ENCODE results near the gene UGT1A1.

Gene UGT1A1

DNA sequence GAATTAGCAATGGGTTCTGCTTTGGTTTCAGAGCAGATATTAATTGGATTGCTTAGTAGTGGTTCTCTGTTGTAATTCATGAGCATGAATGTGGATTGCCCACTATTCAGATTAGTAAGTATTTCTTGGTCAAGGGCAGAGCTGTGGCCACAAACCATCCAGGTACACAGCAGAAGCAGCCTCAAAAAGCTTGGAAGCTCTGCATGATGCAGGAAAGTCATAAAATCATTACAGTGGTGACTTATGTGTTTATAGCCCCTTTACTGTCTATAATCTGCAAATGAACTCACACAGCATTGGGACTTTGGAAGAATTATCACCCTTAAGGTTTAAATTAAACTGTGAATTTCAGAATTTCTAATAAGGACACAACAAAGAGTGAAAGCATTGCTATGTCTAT, 1.9 kb upstream of the UGT1A1 start:
- no peak for DNase-seq (ENCODE audit: low spot score)

DNA sequence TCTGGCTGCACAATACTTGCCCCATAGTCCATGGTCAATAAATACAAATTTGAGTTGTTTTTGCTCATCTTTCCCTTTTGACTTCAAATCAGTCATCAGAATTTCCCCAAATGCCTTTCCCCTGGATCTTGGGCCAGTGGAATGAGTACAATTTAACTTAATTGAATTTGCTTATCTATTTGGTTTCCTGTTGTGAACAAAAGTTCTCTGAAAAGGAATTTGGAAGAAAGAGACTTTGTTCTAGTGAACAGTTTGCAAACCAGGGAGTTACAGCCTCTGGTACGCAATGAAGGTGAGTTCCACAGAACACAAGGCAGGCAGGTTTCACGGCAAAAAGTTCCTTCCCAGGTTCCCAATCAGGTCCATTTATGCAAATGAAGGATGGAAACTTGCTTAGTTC, 1.2 kb upstream of the UGT1A1 start:
- no peak for DNase-seq (ENCODE audit: low spot score)

DNA sequence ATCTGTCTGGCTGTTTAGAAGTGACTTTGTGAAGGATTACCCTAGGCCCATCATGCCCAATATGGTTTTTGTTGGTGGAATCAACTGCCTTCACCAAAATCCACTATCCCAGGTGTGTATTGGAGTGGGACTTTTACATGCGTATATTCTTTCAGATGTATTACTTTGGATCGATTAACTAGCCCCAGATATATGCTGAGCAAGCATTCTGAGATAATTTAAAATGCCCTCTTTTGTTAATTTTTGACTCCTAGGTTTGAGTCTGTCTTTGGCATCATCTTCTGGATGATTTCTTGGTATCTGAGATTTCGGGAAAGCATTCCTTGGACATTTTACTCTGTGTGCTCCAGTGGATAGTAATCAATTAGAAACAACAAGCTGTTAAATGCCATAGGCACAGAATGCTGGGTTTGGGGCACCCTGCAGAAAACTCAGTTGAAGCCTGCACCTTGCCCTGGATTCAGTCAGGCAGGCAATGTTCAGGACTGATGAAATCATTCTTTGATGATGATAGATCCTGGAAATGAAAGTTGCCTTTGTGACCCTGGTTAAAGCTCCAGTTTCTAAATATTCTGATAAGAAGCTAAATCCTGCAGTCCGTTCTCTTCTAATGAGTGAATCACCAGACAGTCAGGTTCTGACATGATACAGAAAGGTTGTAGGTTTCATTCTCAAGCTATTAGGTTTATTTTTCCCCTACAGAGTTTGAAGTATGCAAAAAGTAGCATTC, 1.1 kb downstream of the UGT1A1 start:
- no peak for DNase-seq (ENCODE audit: low spot score)

DNA sequence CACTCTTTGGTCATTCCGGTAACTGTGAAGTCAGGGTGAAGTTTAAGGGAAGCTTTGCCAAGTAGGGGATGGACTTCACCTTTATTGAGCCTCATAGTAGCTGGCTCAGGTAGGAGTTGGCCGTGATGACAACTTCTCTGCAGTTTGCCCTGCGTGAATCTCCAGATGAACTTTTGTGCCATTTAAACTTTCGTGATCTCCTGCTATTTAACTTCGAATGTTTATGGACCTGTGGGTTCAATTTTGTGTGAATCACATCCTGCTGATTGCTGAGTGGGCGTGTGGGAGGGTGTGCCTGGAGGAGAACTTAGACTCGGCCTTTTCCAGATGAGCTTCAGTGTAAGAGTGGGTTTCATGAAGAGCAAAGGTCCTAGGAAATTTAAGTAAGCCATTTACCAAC, 4.2 kb downstream of the UGT1A1 start:
- DNase-seq (ENCODE audit: low spot score) = no peak

DNA sequence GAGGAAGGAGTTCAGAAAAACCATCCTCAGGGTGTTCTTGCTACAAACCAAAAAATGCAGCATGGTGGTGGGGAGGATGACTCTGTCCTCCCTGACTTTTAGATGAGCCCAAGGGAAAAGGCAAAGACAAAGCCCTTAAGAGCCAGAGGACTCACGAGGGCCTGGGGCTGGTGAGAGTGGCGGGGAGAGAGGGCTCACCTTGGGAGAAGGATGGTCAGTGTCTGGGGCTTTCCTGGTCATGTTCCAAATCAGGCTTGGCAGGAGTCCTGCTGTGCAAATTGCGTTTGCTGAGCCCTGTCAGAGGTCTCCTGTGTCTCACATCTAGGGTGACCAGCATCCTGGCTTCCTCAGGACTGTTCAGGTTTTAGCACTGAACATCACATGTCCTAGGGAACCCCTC, 4.7 kb downstream of the UGT1A1 start:
- no peak for DNase-seq (ENCODE audit: low spot score)

DNA sequence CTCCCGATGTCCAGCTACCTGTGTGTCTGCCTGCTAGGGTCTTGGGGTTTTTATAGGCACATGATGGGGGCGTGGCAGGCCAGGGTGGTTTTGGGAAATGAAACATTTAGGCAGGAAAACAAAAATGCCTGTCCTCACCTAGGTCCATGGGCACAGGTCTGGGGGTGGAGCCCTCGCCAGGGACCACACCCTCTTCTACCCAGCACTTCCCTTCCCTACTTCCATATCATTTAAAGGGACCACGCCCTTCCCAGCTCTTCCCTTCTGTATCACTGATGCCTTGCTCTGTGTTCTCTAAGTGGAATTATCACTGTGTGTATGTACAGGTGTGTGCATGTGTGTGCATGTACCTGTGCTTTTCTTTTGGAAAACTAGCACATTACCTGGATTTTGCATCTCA, 6.3 kb downstream of the UGT1A1 start:
- no peak for DNase-seq (ENCODE audit: low spot score)

DNA sequence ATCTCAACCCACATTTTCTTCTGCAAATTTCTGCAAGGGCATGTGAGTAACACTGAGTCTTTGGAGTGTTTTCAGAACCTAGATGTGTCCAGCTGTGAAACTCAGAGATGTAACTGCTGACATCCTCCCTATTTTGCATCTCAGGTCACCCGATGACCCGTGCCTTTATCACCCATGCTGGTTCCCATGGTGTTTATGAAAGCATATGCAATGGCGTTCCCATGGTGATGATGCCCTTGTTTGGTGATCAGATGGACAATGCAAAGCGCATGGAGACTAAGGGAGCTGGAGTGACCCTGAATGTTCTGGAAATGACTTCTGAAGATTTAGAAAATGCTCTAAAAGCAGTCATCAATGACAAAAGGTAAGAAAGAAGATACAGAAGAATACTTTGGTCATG, 8.0 kb downstream of the UGT1A1 start:
- peak; percentile 33 for DNase-seq (ENCODE audit: low spot score)

DNA sequence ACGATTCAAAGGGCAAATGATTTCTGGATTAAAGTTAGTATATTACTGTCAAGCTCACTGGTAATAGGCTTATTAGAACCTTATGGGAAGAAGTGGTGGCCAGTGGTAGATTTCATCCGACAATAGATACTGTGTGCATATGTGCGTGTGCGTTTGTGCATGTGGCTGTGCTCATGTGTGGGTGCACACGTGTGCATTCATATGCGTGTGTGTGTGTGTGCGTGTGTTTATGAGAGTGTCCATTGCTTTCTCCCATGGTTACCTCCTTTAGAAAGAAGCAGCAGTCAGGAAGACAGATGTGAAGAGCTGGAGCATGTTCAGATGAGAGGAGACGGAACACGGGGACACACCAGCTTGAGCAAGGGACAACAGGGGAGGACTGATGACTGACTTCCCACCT, 9.2 kb downstream of the UGT1A1 start:
- no peak for DNase-seq (ENCODE audit: low spot score)

DNA sequence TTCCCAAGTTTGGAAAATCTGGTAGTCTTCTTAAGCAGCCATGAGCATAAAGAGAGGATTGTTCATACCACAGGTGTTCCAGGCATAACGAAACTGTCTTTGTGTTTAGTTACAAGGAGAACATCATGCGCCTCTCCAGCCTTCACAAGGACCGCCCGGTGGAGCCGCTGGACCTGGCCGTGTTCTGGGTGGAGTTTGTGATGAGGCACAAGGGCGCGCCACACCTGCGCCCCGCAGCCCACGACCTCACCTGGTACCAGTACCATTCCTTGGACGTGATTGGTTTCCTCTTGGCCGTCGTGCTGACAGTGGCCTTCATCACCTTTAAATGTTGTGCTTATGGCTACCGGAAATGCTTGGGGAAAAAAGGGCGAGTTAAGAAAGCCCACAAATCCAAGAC, 12.1 kb downstream of the UGT1A1 start:
- DNase-seq (ENCODE audit: low spot score) = no peak

DNA sequence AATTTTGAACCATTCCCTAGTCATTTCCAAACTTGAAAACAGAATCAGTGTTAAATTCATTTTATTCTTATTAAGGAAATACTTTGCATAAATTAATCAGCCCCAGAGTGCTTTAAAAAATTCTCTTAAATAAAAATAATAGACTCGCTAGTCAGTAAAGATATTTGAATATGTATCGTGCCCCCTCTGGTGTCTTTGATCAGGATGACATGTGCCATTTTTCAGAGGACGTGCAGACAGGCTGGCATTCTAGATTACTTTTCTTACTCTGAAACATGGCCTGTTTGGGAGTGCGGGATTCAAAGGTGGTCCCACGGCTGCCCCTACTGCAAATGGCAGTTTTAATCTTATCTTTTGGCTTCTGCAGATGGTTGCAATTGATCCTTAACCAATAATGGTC, 12.5 kb downstream of the UGT1A1 start:
- no peak for DNase-seq (ENCODE audit: low spot score)

DNA sequence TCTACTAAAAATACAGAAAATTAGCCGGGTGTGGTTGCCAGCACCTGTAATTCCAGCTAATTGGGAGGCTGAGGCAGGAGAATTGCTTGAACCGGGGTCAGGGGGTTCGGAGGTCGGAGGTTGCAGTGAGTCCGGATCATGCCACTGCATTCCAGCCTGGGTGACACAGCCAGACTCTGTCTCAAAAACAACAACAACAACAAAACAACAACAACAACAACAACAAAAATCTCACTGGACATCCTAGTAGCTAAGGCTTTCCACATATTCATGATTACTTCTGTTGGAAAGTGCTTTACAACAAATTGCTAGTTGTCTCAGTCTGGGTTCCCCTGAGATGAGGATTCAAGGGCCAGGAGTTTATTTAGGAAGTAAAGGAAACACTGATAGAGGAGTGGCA, 13.8 kb downstream of the UGT1A1 start:
- DNase-seq (ENCODE audit: low spot score) = no peak

DNA sequence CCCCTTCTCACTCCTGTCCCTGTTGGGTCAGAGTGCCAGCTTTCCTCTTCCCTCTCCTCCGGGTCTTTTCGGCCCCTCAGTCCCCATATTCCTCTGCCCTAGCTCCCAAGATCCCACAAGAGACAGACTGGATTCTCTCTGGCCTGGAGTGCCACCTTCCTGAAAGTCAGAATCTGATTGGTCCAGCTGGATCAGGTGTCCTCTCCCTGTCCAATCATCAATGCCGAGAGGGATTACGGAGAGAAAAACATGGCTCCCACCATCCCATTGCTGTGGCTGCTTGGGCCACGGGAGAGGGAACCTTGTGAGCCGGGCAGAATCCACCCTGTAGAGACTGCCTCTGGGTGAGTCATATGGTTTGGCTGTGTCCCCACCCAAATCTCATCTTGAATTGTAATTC, 15.3 kb downstream of the UGT1A1 start:
- no peak for DNase-seq (ENCODE audit: low spot score)

DNA sequence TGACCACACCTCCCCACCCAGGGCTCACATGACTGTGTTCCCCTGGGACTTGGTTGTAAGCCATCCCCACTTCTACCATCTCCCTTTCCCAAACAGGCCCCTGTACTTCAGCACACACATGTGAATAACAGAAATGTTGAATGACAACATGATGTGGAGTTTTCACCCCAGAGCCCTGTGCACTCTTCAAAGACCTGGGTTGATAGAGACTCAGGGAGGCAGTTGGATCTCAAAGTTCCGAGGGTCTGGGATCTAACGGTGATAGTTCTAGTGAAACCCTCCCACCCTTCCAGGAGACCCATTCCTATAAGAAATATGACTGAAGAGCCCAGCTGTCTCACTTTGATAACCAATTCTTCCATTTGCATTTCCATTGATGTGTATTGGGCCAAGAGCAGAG, 18.0 kb downstream of the UGT1A1 start, which contains the start of gene MROH2A:
MROH2A (plus strand) TSS at position 301 of the 400 bp plus-strand sequence. CDS start 1,029 bp downstream, outside the sequence.
- no peak for DNase-seq (ENCODE audit: low spot score)

DNA sequence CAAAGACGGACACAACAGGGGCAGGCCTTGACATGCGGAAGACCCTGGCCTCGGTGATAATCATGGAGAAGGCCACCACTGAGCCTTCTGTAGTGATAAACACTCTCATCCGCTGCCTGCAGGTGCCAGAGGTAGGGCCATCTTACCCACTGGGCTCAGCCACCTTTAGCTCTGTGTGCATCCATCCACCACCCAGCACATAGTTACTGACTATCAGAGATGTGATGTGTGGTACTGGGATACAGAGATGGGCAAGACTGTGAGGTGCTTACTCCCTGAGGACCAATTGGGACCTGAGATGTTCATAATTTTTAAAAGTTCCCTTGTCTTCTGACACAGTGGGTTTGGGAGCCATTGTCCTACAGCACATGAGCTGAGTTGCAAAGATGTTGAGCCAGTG, 19.7 kb downstream of the UGT1A1 start:
- DNase-seq (ENCODE audit: low spot score) = no peak

DNA sequence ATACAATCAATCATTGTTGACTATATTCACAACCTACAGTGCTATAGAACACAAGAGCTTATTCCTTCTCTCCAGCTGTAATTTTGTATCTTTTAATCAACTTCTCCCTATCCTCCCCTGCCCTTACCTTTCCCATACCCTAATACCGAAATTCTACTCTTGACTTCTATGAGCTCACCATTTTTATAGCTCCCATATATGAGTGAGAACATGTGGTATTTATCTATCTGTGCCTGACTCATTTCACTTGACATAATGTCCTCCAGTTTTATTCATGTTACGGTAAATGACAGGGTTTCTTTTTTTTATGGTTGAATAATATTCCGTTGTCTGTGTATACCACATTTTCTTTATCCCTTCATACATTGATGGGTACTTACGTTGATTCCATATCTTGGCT, 20.7 kb downstream of the UGT1A1 start:
- no peak for DNase-seq (ENCODE audit: low spot score)

DNA sequence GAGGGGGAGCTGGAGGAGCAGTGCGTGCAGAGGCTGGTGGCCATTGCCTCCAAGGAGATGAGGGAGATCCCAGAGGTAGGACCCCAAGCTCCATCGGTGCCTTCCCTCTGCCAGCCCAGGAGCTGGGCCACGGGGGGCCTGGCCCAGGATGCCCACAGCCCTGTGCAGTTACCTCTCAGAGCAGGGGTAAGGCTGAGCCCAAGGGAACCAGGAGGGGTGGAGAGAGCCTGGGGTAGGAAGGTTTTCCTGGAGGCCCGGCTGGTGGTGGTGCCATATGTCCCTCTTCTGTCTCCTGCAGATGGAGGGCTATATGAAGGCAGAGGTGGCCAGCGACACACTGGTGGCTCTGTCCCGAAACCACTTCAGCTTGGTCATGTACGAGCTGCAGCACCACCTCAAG, 29.5 kb downstream of the UGT1A1 start:
- DNase-seq (ENCODE audit: low spot score) = no peak

DNA sequence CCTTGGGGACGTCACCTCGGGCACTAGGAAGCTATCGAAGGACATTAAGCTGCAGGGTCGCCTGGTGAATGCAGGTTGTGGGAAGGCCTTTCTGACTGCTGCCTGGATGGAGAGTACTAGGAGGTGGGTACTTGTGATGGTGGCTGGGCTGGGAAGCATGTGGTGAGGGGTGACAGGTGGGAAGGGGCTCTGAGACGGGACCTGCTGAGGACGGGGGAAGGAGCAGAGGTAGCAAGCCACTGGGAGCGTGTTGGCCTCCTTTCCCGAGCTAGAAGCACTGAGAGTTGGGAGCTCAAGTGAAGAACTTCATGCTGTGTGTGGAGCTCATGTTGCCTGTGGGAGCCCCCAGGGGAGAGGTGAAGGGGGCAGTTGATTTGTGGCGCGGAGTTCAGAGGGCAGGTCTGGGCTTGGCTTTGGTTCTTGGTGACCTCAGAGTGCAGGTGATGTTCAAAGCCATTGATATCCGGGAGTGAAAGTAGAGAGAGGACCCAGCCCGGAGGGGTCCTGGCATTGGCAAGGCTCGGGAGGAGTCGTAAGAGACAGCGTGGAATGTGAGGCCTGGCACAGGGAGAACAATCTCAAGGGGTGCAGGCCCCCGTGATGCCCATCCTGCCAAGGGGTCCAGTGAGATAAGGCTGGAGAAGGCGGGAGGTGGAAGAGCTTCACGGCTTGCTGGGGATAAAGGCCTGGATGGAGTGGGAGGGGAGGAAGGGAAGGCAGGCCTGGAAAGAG, 31.2 kb downstream of the UGT1A1 start:
- DNase-seq (ENCODE audit: low spot score) = peak; percentile 2

DNA sequence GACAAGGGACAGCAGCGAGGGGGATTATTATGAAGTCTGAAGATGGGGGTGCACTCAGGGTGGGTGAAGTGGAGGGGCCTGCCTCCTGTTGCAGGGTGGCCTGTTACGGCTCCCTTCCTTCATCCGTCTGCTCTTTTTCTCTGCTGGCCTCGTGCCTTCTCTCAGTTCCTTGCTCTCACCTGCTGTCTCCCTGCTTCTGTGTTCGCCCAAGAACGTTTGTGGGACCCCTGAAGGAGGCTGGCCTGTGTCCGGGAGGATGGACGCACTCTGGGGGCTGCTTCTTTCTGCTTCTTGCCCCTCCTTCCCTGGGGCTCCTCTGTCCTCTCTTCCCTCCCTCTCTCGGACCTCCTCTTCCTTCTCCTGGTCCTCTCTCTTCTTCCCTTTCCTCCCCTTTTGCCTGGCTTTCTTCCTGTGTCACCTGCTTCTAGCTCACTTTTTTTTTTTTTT, 31.8 kb downstream of the UGT1A1 start:
- DNase-seq (ENCODE audit: low spot score) = no peak

DNA sequence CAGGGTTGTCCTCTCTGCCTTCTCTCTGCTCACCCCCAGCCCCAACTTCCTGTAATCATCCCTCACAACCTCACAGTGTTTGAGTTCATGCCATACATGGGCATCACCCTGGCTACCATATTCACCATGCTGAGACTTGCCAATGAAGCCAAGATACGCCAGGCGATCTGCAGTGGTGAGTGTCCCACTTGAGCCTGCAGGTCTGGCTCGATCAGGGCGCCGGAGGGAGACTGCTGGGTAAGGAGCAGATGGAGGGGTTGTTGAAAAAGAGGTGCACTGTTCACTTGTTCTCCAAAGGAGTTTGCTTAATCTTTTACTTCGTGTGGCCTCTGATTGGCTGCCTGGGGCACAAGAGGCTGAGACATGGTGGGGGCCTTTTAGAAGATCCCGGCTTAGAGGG, 32.6 kb downstream of the UGT1A1 start:
- no peak for DNase-seq (ENCODE audit: low spot score)

DNA sequence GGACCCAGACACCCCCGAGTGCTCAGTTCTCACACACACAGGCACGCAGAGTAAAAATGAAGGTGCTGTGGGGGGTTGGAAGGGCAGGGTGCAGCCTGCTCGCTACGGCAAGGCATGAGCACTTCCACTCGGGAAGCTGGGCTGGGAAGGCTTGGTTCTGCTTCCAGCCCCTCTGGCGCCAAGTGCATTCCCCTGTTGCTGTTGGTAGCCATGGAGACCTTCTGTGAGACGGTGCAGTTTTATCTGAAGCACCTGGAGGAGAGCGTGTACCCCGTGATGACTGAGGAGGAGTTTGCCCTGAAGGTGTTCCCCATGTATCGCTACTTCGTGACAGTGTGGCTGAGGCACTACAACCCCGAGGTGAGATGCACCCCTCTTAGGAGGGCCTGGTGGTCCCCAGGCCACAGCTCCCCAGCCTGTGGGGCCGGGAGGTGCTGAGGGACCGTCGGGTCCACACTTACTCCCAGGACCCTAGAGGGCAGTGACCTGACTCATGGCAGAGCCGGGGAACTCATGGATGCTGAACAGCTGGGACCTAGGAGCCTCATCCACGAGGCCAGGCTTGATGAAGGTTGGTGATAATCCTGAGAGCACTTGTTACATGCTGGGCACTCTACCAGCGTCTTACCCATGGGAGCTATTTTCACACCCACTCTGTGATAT, 33.5 kb downstream of the UGT1A1 start:
- no peak for DNase-seq (ENCODE audit: low spot score)

DNA sequence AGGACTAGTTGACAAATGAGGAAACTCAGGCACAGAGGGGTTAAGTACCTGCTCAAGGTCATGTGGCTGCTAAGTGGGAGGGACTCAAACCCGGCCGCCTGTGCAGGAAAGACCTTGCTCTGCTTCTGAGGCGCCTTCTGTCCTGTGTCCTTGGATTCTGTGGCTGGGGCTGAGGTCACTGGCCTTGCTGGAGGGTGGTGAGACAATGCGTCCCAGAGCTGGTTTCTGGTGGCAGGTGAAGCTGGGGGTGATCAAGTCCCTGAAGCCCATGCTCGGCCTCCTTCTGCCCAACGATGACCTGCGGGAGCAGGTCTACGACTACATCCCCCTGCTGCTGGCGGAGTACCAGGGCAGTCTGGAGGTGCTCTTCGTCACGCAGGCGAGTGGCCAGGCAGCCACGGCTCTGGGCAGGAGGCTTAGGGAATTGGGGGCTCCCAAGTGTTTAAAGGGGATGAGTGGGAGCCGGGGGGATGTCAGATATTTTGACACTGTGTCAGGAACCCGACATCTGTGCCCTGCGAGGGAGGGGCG, 34.1 kb downstream of the UGT1A1 start:
- DNase-seq (ENCODE audit: low spot score) = no peak

DNA sequence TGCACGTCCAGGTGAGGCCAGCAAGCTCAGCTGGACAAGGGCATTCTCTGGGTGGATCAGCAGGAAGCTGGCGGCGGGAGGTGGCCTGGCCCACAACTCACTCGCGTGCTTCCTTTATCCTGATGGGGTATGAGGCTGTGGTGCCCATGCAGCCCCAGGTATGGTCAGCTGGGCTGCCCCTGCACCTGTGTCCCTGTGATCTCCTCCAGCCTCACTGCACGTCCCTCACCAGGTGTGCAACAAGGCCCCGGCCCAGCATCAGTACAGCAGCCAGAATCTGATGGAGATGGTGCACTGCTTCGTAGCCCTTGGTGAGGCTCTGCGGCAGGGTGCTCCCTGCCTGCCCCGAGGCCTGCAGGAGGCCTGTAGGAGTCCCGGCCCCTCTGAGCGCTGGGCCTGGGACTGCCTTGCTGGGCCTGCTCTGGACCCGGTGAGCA, 35.7 kb downstream of the UGT1A1 start:
- no peak for DNase-seq (ENCODE audit: low spot score)

DNA sequence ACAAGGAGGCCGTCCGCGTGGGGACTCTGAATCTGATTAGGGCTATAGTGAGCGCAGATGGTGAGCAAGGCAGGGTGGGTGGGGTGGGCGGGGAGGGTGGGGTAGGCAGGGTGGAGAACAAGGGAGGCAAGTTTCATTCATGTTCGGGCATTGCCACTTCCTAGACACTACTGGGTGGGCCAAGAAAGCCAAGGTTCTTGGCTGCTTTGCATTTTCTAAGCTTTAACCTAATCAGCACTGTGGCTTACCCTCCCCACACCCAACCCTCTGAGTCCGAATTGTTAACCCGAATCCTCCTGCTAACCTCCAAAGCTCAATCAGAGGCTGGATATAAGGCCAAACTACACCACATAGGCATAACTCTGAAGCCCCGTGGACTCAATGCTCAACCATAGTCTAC, 36.2 kb downstream of the UGT1A1 start:
- no peak for DNase-seq (ENCODE audit: low spot score)

All from iPS-NIHi11 (cell line).